GM19043 (cell line): Measurements from ENCODE around the gene METTL16.
A peak's percentile ranks its signal among the peaks of the same experiment; 100 is the strongest.

Source experiments
- ATAC-seq: cut with Tn5 transposase; IDR thresholded peaks from one replicate; pipeline ENCODE4 v1.9.1; 2021; ENCODE audit warnings: low read depth; ENCODE audit not compliant: unreplicated experiment

METTL16 gene

GRCh38 chr17:2419486-2419885 is 92.2 kb downstream of the METTL16 start:
- no peak for ATAC-seq

- ATAC-seq, result no peak
These were observed 93.1 kb downstream of the METTL16 start for GRCh38 chr17:2418572-2418971.

GRCh38 chr17:2416010-2416734 is 95.5 kb downstream of the METTL16 start:
- no peak for ATAC-seq

DNA sequence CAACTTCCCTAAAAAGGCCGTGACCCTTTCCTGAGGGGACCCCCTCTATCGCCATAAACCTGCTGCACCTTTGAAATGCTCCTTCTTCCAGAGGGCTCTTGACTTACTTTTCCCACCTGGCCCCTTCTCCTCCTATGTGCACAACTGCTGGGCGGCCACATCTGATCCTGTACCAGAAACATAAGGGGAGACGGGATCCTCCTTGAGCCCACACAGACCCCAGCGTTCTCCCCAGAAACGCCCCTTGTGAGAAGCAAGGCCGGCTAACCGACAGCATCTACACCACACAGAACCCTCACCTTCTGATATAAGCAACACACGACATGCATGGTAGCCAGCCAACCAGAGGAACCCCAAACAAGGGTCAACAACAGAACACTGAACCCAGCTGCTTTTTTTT is 96.6 kb downstream of the METTL16 start:
- no peak for ATAC-seq

GRCh38 chr17:2414446-2415064 is 97.1 kb downstream of the METTL16 start:
- no peak for ATAC-seq

DNA sequence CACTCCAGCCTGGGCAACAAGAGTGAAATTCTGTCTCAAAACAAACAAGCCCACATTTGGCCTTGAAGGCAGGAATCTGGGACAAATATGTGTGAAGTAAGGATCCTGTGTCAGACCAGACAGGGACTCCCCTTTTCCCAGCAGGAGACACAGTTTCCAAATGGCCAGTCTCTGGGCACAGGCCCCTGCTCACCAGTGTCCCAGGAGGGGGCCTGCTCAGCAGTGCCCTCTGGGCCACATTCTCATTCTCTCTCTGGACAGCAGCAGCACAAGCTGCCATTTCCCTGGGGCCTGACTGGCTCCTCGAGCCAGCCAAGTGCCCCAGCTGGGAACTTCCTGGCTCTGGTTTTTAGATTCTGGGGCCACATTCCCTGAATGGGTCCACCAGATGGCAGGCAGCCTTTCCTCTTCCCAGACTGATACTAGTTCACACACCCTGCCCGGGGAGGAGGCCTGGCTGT is 99.1 kb downstream of the METTL16 start:
- ATAC-seq, result no peak

DNA sequence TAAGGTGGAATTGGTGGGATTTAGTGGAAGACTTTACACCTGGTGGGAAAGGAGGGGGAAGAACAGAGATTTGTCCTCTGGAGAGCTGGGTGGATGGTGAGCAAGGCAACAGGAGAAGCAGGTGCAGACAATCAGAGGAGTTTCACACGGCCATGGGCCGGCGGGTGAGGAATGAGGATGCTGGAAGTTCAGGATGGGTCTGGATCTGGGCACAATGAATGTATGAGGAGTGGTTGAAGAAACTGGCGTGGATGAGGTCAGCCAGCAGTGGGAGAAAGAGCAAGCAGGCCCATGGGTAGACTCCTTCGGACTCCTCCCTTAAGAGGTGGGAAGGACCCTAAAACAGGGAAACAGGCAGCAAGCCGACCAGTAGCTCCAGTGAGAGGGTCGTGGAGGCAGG is 100.7 kb downstream of the METTL16 start:
- ATAC-seq, result no peak

GRCh38 chr17:2406903-2407790 is 104.5 kb downstream of the METTL16 start:
- ATAC-seq, result no peak

DNA sequence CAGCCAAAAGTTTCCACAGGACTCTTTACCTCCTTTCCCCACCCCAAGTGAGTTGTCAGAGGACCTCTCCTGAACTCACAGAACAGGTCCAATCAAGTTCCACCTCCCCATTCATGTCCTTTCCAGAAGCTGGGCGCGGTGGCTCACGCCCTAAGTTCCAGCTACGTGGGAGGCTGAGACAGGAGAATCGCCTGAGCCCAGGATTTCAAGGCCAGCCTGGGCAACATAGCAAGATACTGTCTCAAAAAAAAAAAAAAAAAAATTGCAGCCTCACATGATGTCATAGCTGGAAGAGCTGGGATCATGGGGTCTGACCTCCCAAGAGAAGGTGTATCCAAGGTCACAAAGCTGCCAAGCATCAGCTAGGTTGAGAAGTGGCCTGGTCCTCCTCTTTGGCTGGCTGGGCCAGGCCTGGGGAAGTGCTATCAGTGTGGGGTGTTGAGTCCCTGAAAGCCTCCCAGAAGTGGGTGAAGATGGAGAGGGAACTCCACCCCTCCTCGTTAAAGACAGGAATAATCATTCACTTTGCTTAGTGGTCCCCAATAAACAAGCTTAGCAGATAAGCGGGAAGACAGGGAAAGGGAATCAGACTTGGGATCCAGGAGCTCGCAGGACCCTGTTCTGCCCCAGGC is 105.3 kb downstream of the METTL16 start:
- no peak for ATAC-seq

DNA sequence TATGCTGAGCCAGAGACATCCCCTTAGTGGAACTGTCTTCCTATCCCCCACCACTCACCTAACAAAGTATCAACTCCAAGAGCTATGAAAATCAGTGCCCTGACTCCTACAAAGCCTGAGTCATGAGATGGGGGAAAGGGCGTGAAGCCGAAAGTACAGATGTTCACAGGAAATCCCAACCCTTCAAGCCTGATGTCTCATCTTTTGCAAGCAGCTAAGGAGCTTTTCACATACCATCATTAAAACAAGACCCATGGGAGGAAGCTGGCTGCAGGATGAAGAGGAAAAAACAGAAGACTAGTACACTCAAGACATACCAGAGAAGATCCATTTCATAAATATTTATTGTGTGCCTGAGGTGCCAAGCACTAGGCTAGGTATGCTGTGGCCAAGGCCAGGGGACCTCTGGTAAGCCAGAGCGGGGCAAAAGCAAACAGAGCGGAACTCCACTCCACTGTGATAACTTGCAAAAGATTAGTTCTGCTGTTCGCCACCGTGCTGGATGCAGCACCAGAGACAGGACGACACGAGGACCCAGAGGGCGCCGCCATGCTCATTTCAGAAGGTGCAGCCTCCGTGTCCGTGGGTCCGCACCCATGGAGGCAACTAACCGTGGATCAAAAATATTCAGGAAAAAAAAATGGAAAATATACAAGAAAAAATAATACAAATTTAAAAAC is 106.3 kb downstream of the METTL16 start:
- ATAC-seq, result no peak

- ATAC-seq, result no peak
These were observed 108.6 kb downstream of the METTL16 start for GRCh38 chr17:2403044-2403443.

DNA sequence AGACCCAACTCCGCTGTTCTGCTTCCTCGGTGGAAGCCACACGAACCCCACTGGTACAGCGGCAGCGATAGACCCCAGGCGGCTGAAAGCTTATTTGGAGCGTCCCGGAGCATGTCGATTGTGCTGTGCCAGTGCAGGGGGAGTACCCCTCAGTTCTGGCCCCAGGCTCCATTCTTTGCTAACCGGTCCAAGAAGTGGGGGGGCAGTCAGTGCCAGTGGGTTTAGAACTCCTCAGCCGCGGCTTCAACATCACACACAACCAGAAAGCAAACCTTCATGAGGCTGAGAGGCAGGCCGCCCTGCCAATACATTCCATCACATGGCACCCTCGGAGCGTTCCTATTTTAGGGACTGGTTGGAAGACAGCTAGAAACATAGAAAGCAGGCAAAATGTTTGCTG is 109.1 kb downstream of the METTL16 start:
- ATAC-seq, result no peak

DNA sequence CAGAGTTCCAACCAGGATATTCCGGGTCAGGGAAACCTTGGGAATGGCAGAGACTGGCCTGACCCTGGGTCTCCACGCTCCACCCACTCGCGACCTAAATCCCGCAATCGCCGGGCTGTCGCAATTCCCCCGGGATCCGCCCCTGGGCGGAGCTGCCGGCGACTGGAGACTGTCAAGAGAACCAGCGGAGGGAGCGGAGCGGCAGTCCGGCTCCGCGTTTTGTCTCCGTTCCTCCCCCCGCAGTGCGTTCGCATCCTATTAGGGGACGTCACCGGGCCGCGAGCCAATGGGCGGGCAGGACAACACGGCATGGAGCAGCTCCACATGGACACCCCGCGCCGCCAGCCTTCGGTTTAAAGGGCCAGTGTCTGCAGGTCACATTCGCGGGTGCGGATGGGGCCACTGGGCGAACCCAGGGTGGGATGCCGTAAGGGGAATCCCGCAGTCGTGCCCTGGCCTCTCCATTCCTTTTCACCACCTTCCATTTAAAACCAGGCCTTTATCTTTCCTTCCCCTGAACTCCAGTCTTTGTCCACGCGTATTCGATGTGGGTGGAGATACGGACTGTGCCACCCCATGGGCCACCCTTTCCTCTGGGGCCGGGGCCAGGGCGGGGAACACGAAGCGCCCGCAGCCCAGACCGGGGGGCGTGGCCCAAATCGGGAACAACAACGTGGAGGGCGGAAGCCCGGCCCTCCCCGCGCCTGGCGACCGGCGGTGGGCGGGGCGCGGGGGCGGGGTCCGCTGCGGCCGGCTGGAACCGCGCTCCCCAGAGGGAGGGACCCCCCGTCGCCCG is 110.1 kb downstream of the METTL16 start:
- ATAC-seq, result peak; percentile 40

- ATAC-seq, result peak; percentile 25
These were observed 110.7 kb downstream of the METTL16 start, which contains the start of gene MNT for GRCh38 chr17:2400877-2401425. TSS of gene MNT (minus strand) at chr17:2401060. CDS start at chr17:2400712, 348 bp downstream.

GRCh38 chr17:2400474-2400866 is 111.2 kb downstream of the METTL16 start:
- no peak for ATAC-seq

DNA sequence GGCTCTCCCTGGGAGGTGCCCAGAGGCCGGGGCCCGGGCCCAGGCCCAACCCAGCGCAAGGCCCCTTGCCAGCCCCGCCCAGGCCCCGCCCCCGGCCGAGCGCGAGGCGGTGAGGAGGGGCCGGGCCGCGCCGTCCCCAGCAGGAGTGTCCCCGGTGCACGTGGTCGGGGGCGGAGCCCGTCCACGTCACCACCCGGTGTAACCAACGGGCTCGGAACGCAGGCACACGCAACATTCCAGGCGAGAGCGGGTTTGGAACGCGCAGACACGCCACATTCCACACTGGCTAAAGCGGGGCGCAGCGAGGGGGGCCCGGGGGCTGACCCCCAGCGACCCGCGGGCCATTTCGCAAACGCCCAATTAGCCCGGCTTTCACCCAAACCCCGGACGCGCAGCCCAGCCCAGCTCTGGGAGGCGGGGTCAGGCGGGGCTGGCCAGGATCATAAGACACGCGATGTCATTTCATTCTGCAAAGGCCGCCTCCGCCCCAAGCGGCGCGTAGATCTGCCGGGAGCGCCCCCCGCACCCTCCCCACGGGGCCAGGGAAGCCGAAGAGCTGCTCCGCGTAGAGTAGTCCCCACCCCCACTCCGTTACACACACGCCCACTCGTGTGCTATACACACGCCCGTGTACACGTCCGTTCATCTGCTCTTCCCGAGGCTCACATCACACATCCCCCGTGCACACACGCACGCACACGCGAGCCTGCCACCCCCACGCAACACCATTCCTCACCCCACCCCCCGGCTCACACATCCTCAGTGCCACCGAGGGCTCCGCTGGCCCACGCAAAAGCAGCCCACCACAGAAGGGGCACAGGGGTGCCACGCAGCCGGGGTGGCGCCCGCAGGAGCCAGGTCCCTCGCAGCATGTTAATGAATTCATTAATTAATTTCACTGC is 111.9 kb downstream of the METTL16 start:
- ATAC-seq, result peak; percentile 35

- ATAC-seq, result no peak
These were observed 112.8 kb downstream of the METTL16 start for GRCh38 chr17:2398655-2399571.
